HK-2 (cell line): ENCODE measurements around the gene KCND3.

ENCODE experiments used
- DNase-seq: peaks from one replicate; pipeline ENCODE4 v3.0.0-alpha.2; 2018; ENCODE audit not compliant: unreplicated experiment

The KCND3 gene

GRCh38 chr1:111989531-111990025 lies at the start of gene KCND3:
Gene KCND3, minus strand, starts transcription at chr1:111989668.
- DNase-seq = peak; percentile 27

GRCh38 chr1:112034277-112034676 lies 44.8 kb upstream of the KCND3 start:
- DNase-seq = no peak

GRCh38 chr1:112033439-112034120 lies 44.1 kb upstream of the KCND3 start:
- no peak for DNase-seq

- DNase-seq = no peak
Measured at GRCh38 chr1:112030157-112030556, 40.7 kb upstream of the KCND3 start.

- DNase-seq = no peak
Measured at GRCh38 chr1:112027696-112028095, 38.2 kb upstream of the KCND3 start.

- DNase-seq = no peak
Measured at GRCh38 chr1:112026501-112026900, 37.0 kb upstream of the KCND3 start.

GRCh38 chr1:112026016-112026415 lies 36.5 kb upstream of the KCND3 start:
- DNase-seq = no peak

- no peak for DNase-seq
Measured at GRCh38 chr1:112021263-112021662, 31.8 kb upstream of the KCND3 start.

- DNase-seq = no peak
Measured at GRCh38 chr1:112017183-112017582, 27.7 kb upstream of the KCND3 start.

- no peak for DNase-seq
Measured at GRCh38 chr1:112012823-112013222, 23.4 kb upstream of the KCND3 start.

- DNase-seq = peak; percentile 17
Measured at GRCh38 chr1:112011202-112011601, 21.7 kb upstream of the KCND3 start.

GRCh38 chr1:112007169-112007568 lies 17.7 kb upstream of the KCND3 start:
- no peak for DNase-seq

GRCh38 chr1:112006416-112007025 lies 17.1 kb upstream of the KCND3 start:
- no peak for DNase-seq

- no peak for DNase-seq
Measured at GRCh38 chr1:112004076-112004475, 14.6 kb upstream of the KCND3 start.

- DNase-seq = no peak
Measured at GRCh38 chr1:112002514-112002913, 13.0 kb upstream of the KCND3 start.

GRCh38 chr1:112001436-112001835 lies 12.0 kb upstream of the KCND3 start:
- DNase-seq = no peak

- no peak for DNase-seq
Measured at GRCh38 chr1:112000048-112000447, 10.6 kb upstream of the KCND3 start.

- no peak for DNase-seq
Measured at GRCh38 chr1:111998332-111998731, 8.9 kb upstream of the KCND3 start.

- no peak for DNase-seq
Measured at GRCh38 chr1:111992476-111992875, 3.0 kb upstream of the KCND3 start.

GRCh38 chr1:111990878-111991718 lies 1.6 kb upstream of the KCND3 start:
- DNase-seq = peak; percentile 17

- no peak for DNase-seq
Measured at GRCh38 chr1:111990026-111990877, 784 bp upstream of the KCND3 start.
